Measurements from ENCODE around the gene NGLY1.

DNA sequence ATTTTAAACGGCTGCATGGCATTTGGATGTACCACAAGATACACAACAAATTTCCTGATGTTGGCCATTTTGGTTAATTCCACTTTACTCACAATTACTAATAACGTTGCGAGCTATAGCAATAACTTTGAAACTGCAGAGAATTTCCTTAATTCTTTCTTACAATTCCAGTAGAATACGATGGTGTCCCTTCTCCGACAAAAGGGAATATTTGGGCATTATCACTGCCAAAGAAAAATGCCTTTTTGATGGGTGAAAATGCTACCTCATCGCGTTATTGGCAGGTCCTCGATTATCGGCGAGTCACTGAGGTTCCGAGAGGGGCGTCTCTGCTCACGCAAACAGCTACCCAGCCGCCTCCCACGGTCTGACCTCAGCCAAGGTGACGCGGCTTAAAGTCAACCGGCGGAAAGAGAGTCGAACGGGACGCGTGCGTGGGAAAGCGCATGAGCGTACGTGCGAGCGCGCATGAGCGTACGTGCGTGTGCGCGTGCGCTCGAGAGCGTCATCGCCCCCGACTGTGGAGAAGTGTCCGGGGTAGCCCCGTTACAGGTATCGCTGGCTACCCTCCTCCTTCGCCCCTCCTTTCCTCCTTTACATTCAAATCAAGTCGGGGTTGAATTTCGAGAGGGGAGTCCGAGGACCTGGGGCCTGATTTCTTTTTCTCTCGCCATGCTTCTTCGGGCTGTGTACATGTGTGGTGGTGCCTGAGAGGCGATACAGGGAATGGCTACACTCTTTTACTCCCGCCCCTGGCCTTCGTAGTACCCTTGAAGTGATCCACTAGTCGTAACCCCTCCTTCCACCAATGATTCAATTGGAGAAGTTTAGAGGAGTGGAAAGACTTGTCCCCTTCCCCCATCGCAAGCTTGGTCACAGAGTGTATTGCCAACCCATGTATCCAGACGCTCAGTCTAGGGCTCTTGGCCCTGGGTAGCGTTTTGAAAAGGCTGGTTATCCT is 6.6 kb upstream of the NGLY1 start, which contains the start of gene OXSM:
- TF ChIP-seq, protein P1, sequence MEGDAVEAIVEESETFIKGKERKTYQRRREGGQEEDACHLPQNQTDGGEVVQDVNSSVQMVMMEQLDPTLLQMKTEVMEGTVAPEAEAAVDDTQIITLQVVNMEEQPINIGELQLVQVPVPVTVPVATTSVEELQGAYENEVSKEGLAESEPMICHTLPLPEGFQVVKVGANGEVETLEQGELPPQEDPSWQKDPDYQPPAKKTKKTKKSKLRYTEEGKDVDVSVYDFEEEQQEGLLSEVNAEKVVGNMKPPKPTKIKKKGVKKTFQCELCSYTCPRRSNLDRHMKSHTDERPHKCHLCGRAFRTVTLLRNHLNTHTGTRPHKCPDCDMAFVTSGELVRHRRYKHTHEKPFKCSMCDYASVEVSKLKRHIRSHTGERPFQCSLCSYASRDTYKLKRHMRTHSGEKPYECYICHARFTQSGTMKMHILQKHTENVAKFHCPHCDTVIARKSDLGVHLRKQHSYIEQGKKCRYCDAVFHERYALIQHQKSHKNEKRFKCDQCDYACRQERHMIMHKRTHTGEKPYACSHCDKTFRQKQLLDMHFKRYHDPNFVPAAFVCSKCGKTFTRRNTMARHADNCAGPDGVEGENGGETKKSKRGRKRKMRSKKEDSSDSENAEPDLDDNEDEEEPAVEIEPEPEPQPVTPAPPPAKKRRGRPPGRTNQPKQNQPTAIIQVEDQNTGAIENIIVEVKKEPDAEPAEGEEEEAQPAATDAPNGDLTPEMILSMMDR (conservative IDR thresholded peaks at IDR 0.05): no peak
- TF ChIP-seq EZH2 (IDR thresholded peaks at IDR 0.05; ENCODE audit: low read depth): no peak
